ENCODE measurements around the gene ZNF100. TPM values are rescaled to one million over a fixed set of nuclear protein-coding genes. Genes with fewer than 3 reads are reported as not detected.
"Not testable (repeated sequence)": the region's sequence is repeated elsewhere in the genome, so short reads cannot be mapped to it uniquely, and the experiment has no call there.

Gene ZNF100
- total RNA-seq, 2 experiments from 2014 or later, result 19.1 to 38.5 TPM

GRCh38 chr19:21789466-21790085 lies 22.2 kb upstream of the ZNF100 start:
- H3K9me2 ChIP-seq (ENCODE audit: insufficient read depth, low read length), result no peaks in the 10 kb centered on the region
- BruUV-seq (replicated peaks), result no TSS peak

DNA sequence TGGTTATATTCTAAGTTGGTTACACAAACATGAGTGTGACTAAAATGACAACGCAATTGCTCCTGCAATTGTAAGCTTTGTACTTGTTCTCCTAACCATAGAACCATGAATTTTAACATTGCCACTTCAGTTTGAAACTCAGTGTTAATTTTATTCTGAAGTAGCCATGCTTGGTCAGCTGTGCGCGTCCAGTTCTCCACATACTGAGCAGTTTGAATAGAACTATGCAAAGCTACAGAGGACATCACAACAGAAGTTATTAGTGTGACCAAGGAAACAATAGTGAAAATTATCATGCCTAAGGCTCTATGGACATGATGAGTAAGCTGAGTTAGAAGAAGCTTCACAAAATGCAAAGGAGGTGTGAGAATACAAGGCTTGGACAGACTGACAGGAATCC lies 19.6 kb upstream of the ZNF100 start:
- no peaks in the 10 kb centered on the region for H3K79me2 ChIP-seq (ENCODE audit: insufficient read depth, low read depth, low read length)
- peak overlapping the region; percentile 29; the same call in 1 of the 2 replicates for H2AFZ ChIP-seq (ENCODE audit: low read length)
- H3K4me1 ChIP-seq (ENCODE audit: insufficient read depth, low read length, poor library complexity, severe bottlenecking), result peaks cover 12% of the 10 kb centered on the region
- H3K36me3 ChIP-seq (ENCODE audit: insufficient read depth, low read length), result no peaks in the 10 kb centered on the region
- no TSS peak for BruUV-seq (replicated peaks)
- no peaks in the 10 kb centered on the region for H3K9me3 ChIP-seq (ENCODE audit: low read length)
- CTCF ChIA-PET (ENCODE audit: unreplicated experiment), result no interaction called here
- H3K4me3 ChIP-seq (ENCODE audit: low read depth, low read length, poor library complexity, severe bottlenecking), result no peak overlapping the region
- DNase-seq (ENCODE audit: low spot score), result peak; percentile 24
- POLR2A ChIA-PET, result interaction anchor here (0.6 to 1.8 kb wide), 3 partner anchors 12 to 70 kb away, joined by 4 to 5 read pairs (median 5); partner anchors contain the start of gene ZNF100
- no peaks in the 10 kb centered on the region for H4K20me1 ChIP-seq (ENCODE audit: insufficient read depth, low read length)
- H3K9me2 ChIP-seq (ENCODE audit: insufficient read depth, low read length), result no peaks in the 10 kb centered on the region
- H3K27ac ChIP-seq (ENCODE audit: low read depth, low read length, poor library complexity, severe bottlenecking), result no peak overlapping the region
- TF ChIP-seq EZH2phosphoT487 (IDR thresholded peaks at IDR 0.05; ENCODE audit: borderline replicate concordance, low read depth, low read length), result no peak
- H3K4me2 ChIP-seq (ENCODE audit: low read length), result 0 out of 2 replicates have a peak overlapping the region, but pooled peaks have one; percentile 32
- intact Hi-C loops (cut with micrococcal nuclease; ENCODE audit: unreplicated experiment), result no loop called here

More at GRCh38 chr19:21789466-21790085, 22.2 kb upstream of the ZNF100 start:
- H3K4me3 ChIP-seq (ENCODE audit: low read depth, low read length, poor library complexity, severe bottlenecking), result no peak overlapping the region
- H3K36me3 ChIP-seq (ENCODE audit: insufficient read depth, low read length), result no peaks in the 10 kb centered on the region
- no peak for DNase-seq (ENCODE audit: low spot score)
- H3K4me2 ChIP-seq (ENCODE audit: low read length), result no peak overlapping the region
- H3K27ac ChIP-seq (ENCODE audit: low read depth, low read length, poor library complexity, severe bottlenecking), result no peak overlapping the region
- TF ChIP-seq EZH2phosphoT487 (IDR thresholded peaks at IDR 0.05; ENCODE audit: borderline replicate concordance, low read depth, low read length) (no peak), CTCF (conservative IDR thresholded peaks at IDR 0.05; ENCODE audit: low read length) (no peak)
- no peaks in the 10 kb centered on the region for H3K9me3 ChIP-seq (ENCODE audit: low read length)
- peaks cover 12% of the 10 kb centered on the region for H3K4me1 ChIP-seq (ENCODE audit: insufficient read depth, low read length, poor library complexity, severe bottlenecking)
- H2AFZ ChIP-seq (ENCODE audit: low read length), result no peak overlapping the region
- intact Hi-C loops (cut with micrococcal nuclease; ENCODE audit: unreplicated experiment), result no loop called here
- H3K79me2 ChIP-seq (ENCODE audit: insufficient read depth, low read depth, low read length), result no peaks in the 10 kb centered on the region
- H4K20me1 ChIP-seq (ENCODE audit: insufficient read depth, low read length), result no peaks in the 10 kb centered on the region
- ChIA-PET CTCF (ENCODE audit: unreplicated experiment) (no interaction called here), POLR2A (interaction anchor here (0.6 to 0.9 kb wide), 2 partner anchors 22 to 86 kb away, joined by 3 to 7 read pairs; partner anchors contain the start of gene ZNF100)

GRCh38 chr19:21775792-21776191 lies 8.4 kb upstream of the ZNF100 start:
- H4K20me1 ChIP-seq (ENCODE audit: insufficient read depth, low read length); CTCF ChIA-PET (ENCODE audit: unreplicated experiment); H3K9me2 ChIP-seq (ENCODE audit: insufficient read depth, low read length); intact Hi-C loops (cut with micrococcal nuclease; ENCODE audit: unreplicated experiment); BruUV-seq (replicated peaks); H3K79me2 ChIP-seq (ENCODE audit: insufficient read depth, low read depth, low read length); POLR2A ChIA-PET; H3K36me3 ChIP-seq (ENCODE audit: insufficient read depth, low read length); DNase-seq (ENCODE audit: low spot score); H3K4me3 ChIP-seq (ENCODE audit: low read depth, low read length, poor library complexity, severe bottlenecking); H3K4me2 ChIP-seq (ENCODE audit: low read length); H3K4me1 ChIP-seq (ENCODE audit: insufficient read depth, low read length, poor library complexity, severe bottlenecking); H3K27ac ChIP-seq (ENCODE audit: low read depth, low read length, poor library complexity, severe bottlenecking); H3K9me3 ChIP-seq (ENCODE audit: low read length); H2AFZ ChIP-seq (ENCODE audit: low read length): not testable (repeated sequence)

- Histone ChIP-seq H3K4me1 (ENCODE audit: insufficient read depth, low read length, poor library complexity, severe bottlenecking) (peaks cover 15% of the 10 kb centered on the region), H3K36me3 (ENCODE audit: insufficient read depth, low read length) (peaks cover 44% of the 10 kb centered on the region), H3K4me2 (ENCODE audit: low read length) (peak overlapping the region; percentile 95), H2AFZ (ENCODE audit: low read length) (peak overlapping the region; percentile 77), H3K27ac (ENCODE audit: low read depth, low read length, poor library complexity, severe bottlenecking) (peak overlapping the region; percentile 78), H3K4me3 (ENCODE audit: low read depth, low read length, poor library complexity, severe bottlenecking) (peak overlapping the region; percentile 90), H3K9me3 (ENCODE audit: low read length) (peaks cover 46% of the 10 kb centered on the region), H3K79me2 (ENCODE audit: insufficient read depth, low read depth, low read length) (peaks cover 40% of the 10 kb centered on the region)
- intact Hi-C loops (cut with micrococcal nuclease; ENCODE audit: unreplicated experiment), result loop anchor here (2.0 kb wide), 1 partner anchor 70 kb away; the partner anchor contains the start of gene ZNF43
- CTCF ChIA-PET (ENCODE audit: unreplicated experiment); H3K9me2 ChIP-seq (ENCODE audit: insufficient read depth, low read length); BruUV-seq (replicated peaks); H4K20me1 ChIP-seq (ENCODE audit: insufficient read depth, low read length); DNase-seq (ENCODE audit: low spot score): not testable (repeated sequence)
- POLR2A ChIA-PET, result interaction anchor here (0.7 to 2.1 kb wide), 8 partner anchors 18 to 692 kb away, joined by 3 to 19 read pairs (median 4); partner anchors contain the start of gene ZNF43
Observed at GRCh38 chr19:21766705-21767064, 694 bp downstream of the ZNF100 start.

Data from OCI-LY7 (cell line).